Neuronal stem cell (in vitro differentiated cells): ENCODE results near the gene NR1H4.

Experiments
- DNase-seq: peaks from one replicate; pipeline ENCODE4 v3.0.0-alpha.2; 2013; ENCODE audit warnings: low spot score
- H2AFZ ChIP-seq: one replicate; pipeline ENCODE4 v1.6.1; 2013; ENCODE audit warnings: mild to moderate bottlenecking, low read length, inconsistent platforms
- H2AK5ac ChIP-seq: 2 replicates; pipeline ENCODE4 v1.6.1; 2013; ENCODE audit warnings: low read depth, mild to moderate bottlenecking, inconsistent platforms, low read length, moderate library complexity, mixed read lengths
- H2BK120ac ChIP-seq: 2 replicates; pipeline ENCODE4 v1.6.1; 2013; ENCODE audit warnings: low read depth, mild to moderate bottlenecking, inconsistent platforms, low read length, moderate library complexity, mixed read lengths
- H2BK12ac ChIP-seq: one replicate; pipeline ENCODE4 v1.6.1; 2013; ENCODE audit warnings: low read length, inconsistent platforms
- H2BK15ac ChIP-seq: 2 replicates; pipeline ENCODE4 v1.6.1; 2013; ENCODE audit warnings: mild to moderate bottlenecking, low read length, inconsistent platforms, mixed read lengths
- H2BK5ac ChIP-seq: one replicate; pipeline ENCODE4 v1.6.1; 2013; ENCODE audit warnings: inconsistent platforms, mild to moderate bottlenecking, low read length, moderate library complexity
- H3K14ac ChIP-seq: one replicate; pipeline ENCODE4 v1.6.1; 2013; ENCODE audit warnings: low read length, inconsistent platforms
- H3K18ac ChIP-seq: 2 replicates; pipeline ENCODE4 v1.6.1; 2013; ENCODE audit warnings: low read length, inconsistent platforms
- H3K23ac ChIP-seq: 2 replicates; pipeline ENCODE4 v1.6.1; 2013; ENCODE audit warnings: low read depth, mild to moderate bottlenecking, mixed read lengths, low read length, inconsistent platforms; ENCODE audit not compliant: poor library complexity
- H3K27ac ChIP-seq: replicated peaks from 3 replicates; pipeline ENCODE4 v1.5.1; 2013; ENCODE audit warnings: low read length, inconsistent platforms
- H3K27me3 ChIP-seq, 3 experiments: 2 replicates each; pipeline ENCODE4 v1.6.1; 2013; ENCODE audit warnings: low read length in 3 of 3, mild to moderate bottlenecking in 2 of 3, inconsistent platforms in 1 of 3, low read depth in 1 of 3, mixed read lengths in 1 of 3, moderate library complexity in 1 of 3; ENCODE audit not compliant: control insufficient read depth in 3 of 3, insufficient read depth in 3 of 3
- H3K36me3 ChIP-seq, 2 donors: replicated peaks in 1 of 2; 2 replicates each; pipeline ENCODE4 v1.6.1; 2013; ENCODE audit warnings: low read length in 2 of 2; ENCODE audit not compliant: control insufficient read depth in 2 of 2, insufficient read depth in 2 of 2
- H3K4ac ChIP-seq: 2 replicates; pipeline ENCODE4 v1.6.1; 2013; ENCODE audit warnings: inconsistent platforms, mild to moderate bottlenecking, low read length, moderate library complexity
- H3K4me1 ChIP-seq, 2 donors: 1 replicate in 1 of 2; 2 replicates in 1 of 2; pipeline ENCODE4 v1.6.1; 2013; ENCODE audit warnings: low read length in 2 of 2, low read depth in 1 of 2; ENCODE audit not compliant: control insufficient read depth in 2 of 2, insufficient read depth in 1 of 2
- H3K4me2 ChIP-seq: one replicate; pipeline ENCODE4 v1.6.1; 2013; ENCODE audit warnings: mild to moderate bottlenecking, low read length, inconsistent platforms; ENCODE audit not compliant: insufficient read depth, poor library complexity, severe bottlenecking
- H3K4me3 ChIP-seq, 2 donors: 2 replicates each; pipeline ENCODE4 v1.5.1; 2013; ENCODE audit warnings: low read length in 2 of 2, mild to moderate bottlenecking in 2 of 2, inconsistent platforms in 1 of 2, moderate library complexity in 1 of 2
- H3K79me1 ChIP-seq: one replicate; pipeline ENCODE4 v1.6.1; 2013; ENCODE audit warnings: low read depth, mild to moderate bottlenecking, inconsistent platforms, low read length, moderate library complexity
- H3K9ac ChIP-seq: one replicate; pipeline ENCODE4 v1.6.1; 2013; ENCODE audit warnings: mild to moderate bottlenecking, low read depth, low read length, inconsistent platforms; ENCODE audit not compliant: poor library complexity
- H3K9me3 ChIP-seq, 2 donors: replicated peaks in 1 of 2; 2 replicates each; pipeline versions ENCODE3 to v1.6.1; 2013; ENCODE audit warnings: low read length in 2 of 2, mild to moderate bottlenecking in 2 of 2, inconsistent platforms in 1 of 2, low read depth in 1 of 2, mixed read lengths in 1 of 2, moderate library complexity in 1 of 2; ENCODE audit not compliant: control insufficient read depth in 2 of 2, insufficient read depth in 1 of 2
- H4K8ac ChIP-seq: one replicate; pipeline ENCODE4 v1.6.1; 2013; ENCODE audit warnings: low read depth, mild to moderate bottlenecking, inconsistent platforms, low read length, moderate library complexity
- H4K91ac ChIP-seq: one replicate; pipeline ENCODE4 v1.6.1; 2013; ENCODE audit warnings: low read length, low read depth, mild to moderate bottlenecking, inconsistent platforms; ENCODE audit not compliant: poor library complexity
- WGBS, 2 donors: extraction: QIAGEN DNeasy Blood & Tissue Kit; methylation state at CpG; one replicate each; pipeline ENCODE4 v1.1.7; 2013; ENCODE audit warnings: missing lambda C conversion rate in 2 of 2, mixed read lengths in 1 of 2; ENCODE audit not compliant: insufficient read length in 2 of 2, insufficient replicate concordance in 1 of 2; ENCODE audit errors: extremely low coverage in 2 of 2; 5-methylcytosine and 5-hydroxymethylcytosine counted together

The NR1H4 gene

GRCh38 chr12:100473050-100473715 is 483 bp upstream of the NR1H4 start:
- no peak for DNase-seq
- no CpG with 5 or more reads among the region's 3 CpGs for WGBS, 2 donors
- H3K27me3 ChIP-seq, result peaks cover 0 to 3% (median 0%) of the 10 kb centered on the region in 3 experiments
- H3K4me2 ChIP-seq, result no peak overlapping the region
- H2BK15ac ChIP-seq, result no peak overlapping the region
- no peak overlapping the region for H3K4me3 ChIP-seq
- H2AFZ ChIP-seq, result no peak overlapping the region
- H2AK5ac ChIP-seq, result no peak overlapping the region
- no peak overlapping the region for H2BK5ac ChIP-seq
- H3K18ac ChIP-seq, result no peak overlapping the region
- H4K8ac ChIP-seq, result no peak overlapping the region
- no peaks in the 10 kb centered on the region for H3K9me3 ChIP-seq
- no peak overlapping the region for H4K91ac ChIP-seq
- no peaks in the 10 kb centered on the region for H3K79me1 ChIP-seq
- no peaks in the 10 kb centered on the region for H3K4me1 ChIP-seq
- no peak overlapping the region for H3K27ac ChIP-seq
- no peak overlapping the region for H3K4ac ChIP-seq
- no peaks in the 10 kb centered on the region for H3K36me3 ChIP-seq
- H2BK120ac ChIP-seq, result no peak overlapping the region
- no peak overlapping the region for H3K14ac ChIP-seq
- no peak overlapping the region for H2BK12ac ChIP-seq
- H3K23ac ChIP-seq, result no peak overlapping the region
- no peak overlapping the region for H3K9ac ChIP-seq

GRCh38 chr12:100474617-100475016 is 951 bp downstream of the NR1H4 start:
- Histone ChIP-seq H2BK5ac (no peak overlapping the region), H4K91ac (no peak overlapping the region), H3K9me3 (no peaks in the 10 kb centered on the region), H3K27ac (no peak overlapping the region), H3K4me3 (no peak overlapping the region), H3K27me3 (peaks cover 0 to 3% (median 0%) of the 10 kb centered on the region in 3 experiments), H3K18ac (no peak overlapping the region), H3K23ac (no peak overlapping the region), H2BK120ac (no peak overlapping the region), H3K9ac (no peak overlapping the region), H2BK15ac (no peak overlapping the region), H3K36me3 (no peaks in the 10 kb centered on the region), H3K4me1 (no peaks in the 10 kb centered on the region), H2AK5ac (no peak overlapping the region), H3K79me1 (no peaks in the 10 kb centered on the region), H2AFZ (no peak overlapping the region), H3K4ac (no peak overlapping the region), H4K8ac (no peak overlapping the region), H3K14ac (no peak overlapping the region), H2BK12ac (no peak overlapping the region), H3K4me2 (no peak overlapping the region)
- DNase-seq, result no peak
- WGBS, 2 donors, result 100% methylated on average over 1 of the region's 1 CpG; no CpG with 5 or more reads in 1 of the 2 donors

- Histone ChIP-seq H2BK12ac (no peak overlapping the region), H3K4ac (no peak overlapping the region), H2BK120ac (no peak overlapping the region), H3K79me1 (no peaks in the 10 kb centered on the region), H4K91ac (no peak overlapping the region), H3K36me3 (no peaks in the 10 kb centered on the region), H3K18ac (no peak overlapping the region), H2AK5ac (no peak overlapping the region), H2AFZ (no peak overlapping the region), H4K8ac (no peak overlapping the region), H2BK5ac (no peak overlapping the region), H3K27me3 (peaks cover 0 to 3% (median 0%) of the 10 kb centered on the region in 3 experiments), H3K4me3 (no peak overlapping the region), H3K9me3 (no peaks in the 10 kb centered on the region), H3K9ac (no peak overlapping the region), H3K23ac (no peak overlapping the region), H3K4me1 (no peaks in the 10 kb centered on the region), H3K4me2 (no peak overlapping the region), H3K27ac (no peak overlapping the region), H3K14ac (no peak overlapping the region), H2BK15ac (no peak overlapping the region)
- no CpG with 5 or more reads among the region's 14 CpGs for WGBS, 2 donors
- no peak for DNase-seq
These were observed 2.5 kb downstream of the NR1H4 start for GRCh38 chr12:100476013-100476751.

- Histone ChIP-seq H4K91ac (no peak overlapping the region), H2BK120ac (no peak overlapping the region), H3K18ac (no peak overlapping the region), H3K27ac (no peak overlapping the region), H3K4me3 (no peak overlapping the region), H2BK12ac (no peak overlapping the region), H3K4ac (no peak overlapping the region), H4K8ac (no peak overlapping the region), H3K9ac (no peak overlapping the region), H3K4me1 (no peaks in the 10 kb centered on the region), H3K9me3 (no peaks in the 10 kb centered on the region), H3K36me3 (no peaks in the 10 kb centered on the region), H2AFZ (no peak overlapping the region), H3K79me1 (no peaks in the 10 kb centered on the region), H2BK15ac (no peak overlapping the region), H3K23ac (no peak overlapping the region), H2BK5ac (no peak overlapping the region), H3K14ac (no peak overlapping the region), H3K4me2 (no peak overlapping the region), H2AK5ac (no peak overlapping the region), H3K27me3 (peaks cover 0 to 3% (median 0%) of the 10 kb centered on the region in 3 experiments)
- no peak for DNase-seq
- WGBS, 2 donors, result no CpG with 5 or more reads among the region's 5 CpGs
These were observed 7.4 kb downstream of the NR1H4 start for GRCh38 chr12:100481021-100481420.
